Lower leg skin (tissue), 4 donors: Measurements from ENCODE around the gene GDF7. TPM values are rescaled to one million over a fixed set of nuclear protein-coding genes. Genes with fewer than 3 reads are reported as not detected.

Experiments
- DNase-seq, 2 donors: peaks; one replicate each; pipeline ENCODE4 v3.0.0-alpha.2; 2019; ENCODE audit warnings: low spot score in 2 of 2
- H3K4me3 ChIP-seq: fragments of 200-600 bp; sonication (generic); 2 replicates; pipeline ENCODE4 v1.5.1; 2017; ENCODE audit warnings: mild to moderate bottlenecking, low read depth; ENCODE audit not compliant: poor library complexity, severe bottlenecking
- CTCF ChIP-seq, 3 donors: fragments of 450-650 bp; IDR thresholded peaks; one replicate each; pipeline ENCODE4 v1.5.1; 2016; ENCODE audit warnings: antibody characterized with exemption in 3 of 3, mild to moderate bottlenecking in 3 of 3, moderate library complexity in 2 of 3
- POLR2A ChIP-seq, 2 donors: fragments of 450-650 bp; IDR thresholded peaks; one replicate each; pipeline ENCODE4 v1.6.1; 2016 to 2017; ENCODE audit warnings: antibody characterized with exemption in 2 of 2, mild to moderate bottlenecking in 1 of 2, moderate library complexity in 1 of 2
- WGBS, 2 donors: methylation state at CpG; one replicate each; pipeline ENCODE4 v1.1.5; 2018; 5-methylcytosine and 5-hydroxymethylcytosine counted together
- intact Hi-C: fragments of 100-400 bp; cut with DNase I; formaldehyde crosslinking; loops from one replicate; pipeline ENCODE4 v1.15.0; 2023; ENCODE audit warnings: low total_unique reads
- total RNA-seq, 4 donors: library from RNA; depleted of rRNA; stranded (reverse); fragments of >200 nt; gene quantifications; one replicate each; pipeline ENCODE4 v1.1.0, GENCODE V29; 2016

The GDF7 gene
- total RNA-seq, 4 donors from 2014 or later: 0.80 to 3.7 (median 2.4) TPM

GRCh38 chr2:20687260-20687832 is 20.4 kb downstream of the GDF7 start:
- DNase-seq: no peak
- 92 to 98% methylated on average over 4 of the region's 4 CpGs for WGBS, 2 donors
- H3K4me3 ChIP-seq: no peak overlapping the region
- TF ChIP-seq POLR2A (IDR thresholded peaks at IDR 0.05) (no peak), CTCF (IDR thresholded peaks at IDR 0.05) (no peak)
- intact Hi-C loops: no loop called here

GRCh38 chr2:20689428-20690264 is 22.7 kb downstream of the GDF7 start:
- DNase-seq: no peak
- TF ChIP-seq POLR2A (IDR thresholded peaks at IDR 0.05): no peak
- no peak for TF ChIP-seq CTCF (IDR thresholded peaks at IDR 0.05)
- H3K4me3 ChIP-seq: no peak overlapping the region
- intact Hi-C loops: no loop called here
- 93 to 95% methylated on average over 11 of the region's 11 CpGs for WGBS, 2 donors

GRCh38 chr2:20691076-20691734 is 24.3 kb downstream of the GDF7 start:
- DNase-seq: no peak
- intact Hi-C loops: no loop called here
- TF ChIP-seq CTCF (IDR thresholded peaks at IDR 0.05): no peak
- no peak for TF ChIP-seq POLR2A (IDR thresholded peaks at IDR 0.05)
- H3K4me3 ChIP-seq: no peak overlapping the region
- 93 to 95% methylated on average over 6 of the region's 6 CpGs for WGBS, 2 donors

GRCh38 chr2:20692081-20692480 is 25.1 kb downstream of the GDF7 start:
- no peak for DNase-seq
- intact Hi-C loops: no loop called here
- no peak overlapping the region for H3K4me3 ChIP-seq
- TF ChIP-seq CTCF (IDR thresholded peaks at IDR 0.05): no peak
- no peak for TF ChIP-seq POLR2A (IDR thresholded peaks at IDR 0.05)
- whole genome bisulfite sequencing, 2 donors: 87 to 88% methylated on average over 2 of the region's 2 CpGs

GRCh38 chr2:20693317-20693716 is 26.4 kb downstream of the GDF7 start:
- intact Hi-C loops: no loop called here
- H3K4me3 ChIP-seq: no peak overlapping the region
- TF ChIP-seq POLR2A (IDR thresholded peaks at IDR 0.05): no peak
- no peak for TF ChIP-seq CTCF (IDR thresholded peaks at IDR 0.05)
- WGBS, 2 donors: 90 to 92% methylated on average over 3 of the region's 3 CpGs
- DNase-seq: no peak
